OCI-LY3 (cell line): ENCODE measurements around the gene TEFM.
"Not testable (repeated sequence)": the region's sequence is repeated elsewhere in the genome, so short reads cannot be mapped to it uniquely, and the experiment has no call there.

Source experiments
- H2AFZ ChIP-seq: fragments of 200-600, 300-600 bp; shearing (Covaris generic); 2 replicates; pipeline ENCODE4 v1.6.0; 2014; ENCODE audit warnings: antibody characterized with exemption, low read depth, low read length
- H3K27ac ChIP-seq: fragments of 200-600, 300-600 bp; sonication (generic); 2 replicates; pipeline ENCODE4 v1.5.1; 2014; ENCODE audit warnings: mild to moderate bottlenecking, low read length, moderate library complexity, mixed read lengths
- H3K27me3 ChIP-seq: fragments of 200-600, 300-600 bp; sonication (generic); 2 replicates; pipeline ENCODE4 v1.6.1; 2014; ENCODE audit warnings: low read depth, low read length, mixed read lengths
- H3K36me3 ChIP-seq: fragments of 200-600, 300-600 bp; sonication (generic); replicated peaks from 2 replicates; pipeline ENCODE3; 2014; ENCODE audit warnings: low read depth, low read length, mixed read lengths
- H3K4me1 ChIP-seq: fragments of 300-600, 200-600 bp; sonication (generic); 2 replicates; pipeline ENCODE4 v1.6.1; 2014; ENCODE audit warnings: low read length, mixed read lengths
- H3K4me2 ChIP-seq: fragments of 200-600, 300-600 bp; sonication (generic); 2 replicates; pipeline ENCODE4 v1.6.1; 2014; ENCODE audit warnings: low read length, mixed read lengths
- H3K4me3 ChIP-seq: fragments of 300-600, 200-600 bp; sonication (generic); 2 replicates; pipeline ENCODE4 v1.5.1; 2014; ENCODE audit warnings: antibody characterized with exemption, mild to moderate bottlenecking, low read length, moderate library complexity
- H3K79me2 ChIP-seq: fragments of 300-600, 200-600 bp; shearing (Covaris generic); 2 replicates; pipeline ENCODE4 v1.6.1; 2014; ENCODE audit warnings: mild to moderate bottlenecking, low read length, mixed read lengths
- H3K9ac ChIP-seq: fragments of 300-600, 200-600 bp; shearing (Covaris generic); 2 replicates; pipeline ENCODE4 v1.6.0; 2014; ENCODE audit warnings: mild to moderate bottlenecking, low read length, moderate library complexity
- H3K9me3 ChIP-seq: fragments of 200-600, 300-600 bp; shearing (Covaris generic); 2 replicates; pipeline ENCODE4 v1.6.1; 2014; ENCODE audit warnings: low read length, mixed read lengths; ENCODE audit not compliant: insufficient read depth
- H4K20me1 ChIP-seq: fragments of 200-600, 300-600 bp; sonication (generic); 2 replicates; pipeline ENCODE4 v1.6.1; 2016; ENCODE audit warnings: low read length, mixed read lengths; ENCODE audit not compliant: insufficient read depth
- EZH2phosphoT487 ChIP-seq: fragments of 200-600 bp; shearing (Covaris generic); IDR thresholded peaks from 2 replicates; pipeline ENCODE4 v1.6.1; 2018; ENCODE audit warnings: antibody characterized with exemption, mixed run types, low read depth
- TF ChIP-seq, protein P1 (sequence below): fragments of 200-600, 300-600 bp; sonication (generic); IDR thresholded peaks from 2 replicates; pipeline ENCODE4 v1.5.1; 2014; ENCODE audit warnings: antibody characterized with exemption, low read length, low read depth

TEFM gene

DNA sequence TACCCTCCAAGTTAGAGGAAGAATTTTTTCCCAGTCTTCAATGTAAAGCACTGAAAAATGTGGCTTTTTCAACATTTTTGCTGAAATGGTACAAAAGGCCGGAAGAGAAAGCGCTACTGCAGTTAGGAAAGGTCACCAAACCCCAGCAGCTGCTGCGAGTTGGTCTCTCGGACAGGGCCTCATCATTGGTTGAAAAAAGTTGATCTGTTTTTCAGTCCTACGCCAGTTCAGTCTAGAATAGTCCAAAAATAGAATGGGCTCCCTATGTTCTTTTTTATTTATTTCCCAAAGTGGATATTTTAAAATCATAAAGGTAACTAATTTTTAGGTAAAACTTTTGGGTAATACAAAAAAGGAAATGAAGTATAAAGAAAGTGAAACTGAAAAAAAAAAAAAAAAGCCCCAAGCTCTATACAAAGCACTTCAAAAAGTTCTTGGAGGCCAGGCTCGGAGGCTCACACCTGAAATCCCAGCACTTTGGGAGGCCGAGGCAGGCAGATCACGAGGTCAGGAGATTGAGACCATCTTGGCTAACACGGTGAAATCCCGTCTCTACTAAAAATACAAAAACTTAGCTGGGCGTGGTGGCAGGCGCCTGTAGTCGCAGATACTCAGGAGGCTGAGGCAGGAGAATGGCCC lies 33.1 kb upstream of the TEFM start:
- peaks cover 16% of the 10 kb centered on the region for H3K4me1 ChIP-seq
- H3K36me3 ChIP-seq = no peaks in the 10 kb centered on the region
- H4K20me1 ChIP-seq = no peaks in the 10 kb centered on the region
- peak overlapping the region; percentile 48 for H3K4me3 ChIP-seq
- H3K27me3 ChIP-seq = no peaks in the 10 kb centered on the region
- peak overlapping the region; percentile 47 for H3K9ac ChIP-seq
- peak overlapping the region; percentile 71 for H3K4me2 ChIP-seq
- peak overlapping the region; percentile 89 for H2AFZ ChIP-seq
- H3K27ac ChIP-seq = peak overlapping the region; percentile 66
- TF ChIP-seq, protein P1, sequence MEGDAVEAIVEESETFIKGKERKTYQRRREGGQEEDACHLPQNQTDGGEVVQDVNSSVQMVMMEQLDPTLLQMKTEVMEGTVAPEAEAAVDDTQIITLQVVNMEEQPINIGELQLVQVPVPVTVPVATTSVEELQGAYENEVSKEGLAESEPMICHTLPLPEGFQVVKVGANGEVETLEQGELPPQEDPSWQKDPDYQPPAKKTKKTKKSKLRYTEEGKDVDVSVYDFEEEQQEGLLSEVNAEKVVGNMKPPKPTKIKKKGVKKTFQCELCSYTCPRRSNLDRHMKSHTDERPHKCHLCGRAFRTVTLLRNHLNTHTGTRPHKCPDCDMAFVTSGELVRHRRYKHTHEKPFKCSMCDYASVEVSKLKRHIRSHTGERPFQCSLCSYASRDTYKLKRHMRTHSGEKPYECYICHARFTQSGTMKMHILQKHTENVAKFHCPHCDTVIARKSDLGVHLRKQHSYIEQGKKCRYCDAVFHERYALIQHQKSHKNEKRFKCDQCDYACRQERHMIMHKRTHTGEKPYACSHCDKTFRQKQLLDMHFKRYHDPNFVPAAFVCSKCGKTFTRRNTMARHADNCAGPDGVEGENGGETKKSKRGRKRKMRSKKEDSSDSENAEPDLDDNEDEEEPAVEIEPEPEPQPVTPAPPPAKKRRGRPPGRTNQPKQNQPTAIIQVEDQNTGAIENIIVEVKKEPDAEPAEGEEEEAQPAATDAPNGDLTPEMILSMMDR = no peak
- TF ChIP-seq EZH2phosphoT487 = no peak
- no peaks in the 10 kb centered on the region for H3K79me2 ChIP-seq
- no peaks in the 10 kb centered on the region for H3K9me3 ChIP-seq

DNA sequence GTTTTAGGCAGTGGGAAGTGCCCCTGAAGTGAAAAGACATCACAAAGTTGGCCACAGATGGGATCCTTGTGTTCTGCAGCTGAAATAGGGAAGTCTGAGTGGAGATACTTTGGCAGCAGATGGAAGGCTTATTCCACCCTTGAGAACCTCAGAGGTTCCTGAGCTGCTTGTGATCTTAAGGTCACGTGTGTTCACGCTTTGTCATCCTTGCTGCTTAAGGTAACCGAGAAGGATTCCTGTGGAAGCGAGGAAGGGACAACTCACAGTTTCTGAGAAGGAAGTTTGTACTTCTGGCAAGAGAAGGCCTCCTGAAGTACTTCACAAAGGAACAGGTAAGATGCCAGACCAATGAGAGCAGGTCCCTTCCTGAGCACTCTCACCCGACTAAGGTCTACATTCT lies 27.9 kb upstream of the TEFM start:
- no peaks in the 10 kb centered on the region for H3K9me3 ChIP-seq
- H3K79me2 ChIP-seq = no peaks in the 10 kb centered on the region
- no peak overlapping the region for H3K4me3 ChIP-seq
- H3K4me2 ChIP-seq = no peak overlapping the region
- H3K27ac ChIP-seq = no peak overlapping the region
- no peak for TF ChIP-seq EZH2phosphoT487
- TF ChIP-seq, protein P1 = no peak
- no peak overlapping the region for H2AFZ ChIP-seq
- H3K36me3 ChIP-seq = no peaks in the 10 kb centered on the region
- no peak overlapping the region for H3K9ac ChIP-seq
- H3K27me3 ChIP-seq = no peaks in the 10 kb centered on the region
- peaks cover 6% of the 10 kb centered on the region for H3K4me1 ChIP-seq
- no peaks in the 10 kb centered on the region for H4K20me1 ChIP-seq

DNA sequence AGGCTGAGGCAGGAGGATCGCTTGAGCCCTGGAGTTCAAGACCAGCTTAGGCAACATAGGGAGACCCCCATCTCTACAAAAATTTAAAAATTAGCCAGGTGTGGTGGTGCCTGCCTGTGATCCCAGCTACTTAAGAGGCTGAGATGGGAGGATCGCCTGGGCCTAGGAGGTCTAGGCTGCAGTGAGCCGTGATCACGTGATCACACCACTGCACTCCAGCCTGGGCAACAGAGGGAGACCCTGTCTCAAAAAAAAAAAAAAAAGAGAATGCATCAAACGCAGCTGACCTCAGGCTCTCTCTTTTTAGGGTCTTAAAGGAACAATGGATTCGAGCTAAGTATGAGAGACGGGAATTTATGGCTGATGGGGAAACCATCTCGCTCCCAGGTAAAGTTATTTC lies 25.5 kb upstream of the TEFM start:
- H4K20me1 ChIP-seq, H3K79me2 ChIP-seq, H3K36me3 ChIP-seq, H3K9me3 ChIP-seq, H3K4me2 ChIP-seq, H2AFZ ChIP-seq, H3K4me3 ChIP-seq, H3K4me1 ChIP-seq, H3K9ac ChIP-seq, H3K27me3 ChIP-seq, H3K27ac ChIP-seq: not testable (repeated sequence)

DNA sequence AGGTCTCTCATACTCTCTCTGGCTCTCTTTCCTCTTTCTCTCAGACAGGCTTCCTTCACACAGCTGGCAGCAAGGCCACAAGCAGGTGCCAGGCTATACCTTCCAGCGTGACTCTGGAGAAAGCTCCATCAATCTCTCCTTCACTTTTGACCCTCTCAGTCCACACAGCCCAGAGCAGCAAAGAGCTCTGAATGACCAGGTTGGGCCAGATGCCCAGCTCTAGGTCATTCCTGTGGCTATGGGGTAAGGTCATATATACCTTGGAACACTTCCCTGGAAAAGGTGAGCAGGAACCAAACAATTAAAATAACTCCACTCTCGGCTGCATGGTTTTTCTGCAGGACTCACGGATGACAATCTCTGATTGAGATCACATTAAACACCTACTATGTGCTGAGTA lies 24.5 kb upstream of the TEFM start:
- Histone ChIP-seq H3K4me2 (no peak overlapping the region), H3K27ac (no peak overlapping the region), H3K79me2 (no peaks in the 10 kb centered on the region), H3K27me3 (no peaks in the 10 kb centered on the region), H3K36me3 (no peaks in the 10 kb centered on the region), H3K9me3 (no peaks in the 10 kb centered on the region), H3K4me3 (no peak overlapping the region), H3K4me1 (peaks cover 10% of the 10 kb centered on the region), H2AFZ (no peak overlapping the region), H3K9ac (no peak overlapping the region), H4K20me1 (no peaks in the 10 kb centered on the region)
- no peak for TF ChIP-seq EZH2phosphoT487
- TF ChIP-seq, protein P1 = no peak

DNA sequence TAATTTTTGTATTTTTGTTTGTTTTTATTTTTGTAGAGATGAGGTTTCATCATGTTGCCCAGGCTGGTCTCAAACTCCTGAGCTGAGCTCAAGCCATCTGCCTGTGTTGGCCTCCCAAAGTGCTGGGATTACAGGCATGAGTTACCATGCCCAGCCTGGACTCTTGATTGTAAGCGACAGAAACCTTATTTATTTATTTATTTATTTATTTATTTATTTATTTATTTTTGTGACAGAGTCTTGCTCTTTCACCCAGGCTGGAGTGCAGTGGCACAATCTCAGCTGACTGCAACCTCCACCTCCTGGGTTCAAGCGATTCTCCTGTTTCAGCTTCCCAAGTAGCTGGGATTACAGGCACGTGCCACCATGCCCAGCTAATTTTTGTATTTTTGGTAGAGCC lies 23.8 kb upstream of the TEFM start:
- H3K36me3 ChIP-seq, H4K20me1 ChIP-seq, H3K9ac ChIP-seq, H3K79me2 ChIP-seq, H3K4me3 ChIP-seq, H2AFZ ChIP-seq, H3K9me3 ChIP-seq, H3K4me2 ChIP-seq, H3K27ac ChIP-seq, H3K27me3 ChIP-seq: not testable (repeated sequence)
- H3K4me1 ChIP-seq = peaks cover 10% of the 10 kb centered on the region
